Choroid plexus epithelial cell (primary cell): ENCODE results near the gene CHD3.

Experiments used
- DNase-seq: peaks from one replicate; pipeline ENCODE4 v3.0.0-alpha.2; 2010; ENCODE audit warnings: low read depth
- H3K4me3 ChIP-seq: 2 replicates; pipeline ENCODE4 v1.5.1; 2011; ENCODE audit warnings: low read depth, mild to moderate bottlenecking, control low read depth, low read length, moderate library complexity
- CTCF ChIP-seq: conservative IDR thresholded peaks from 2 replicates; pipeline ENCODE4 v1.5.1; 2011; ENCODE audit warnings: low read depth, mild to moderate bottlenecking, control low read depth, inconsistent platforms, low read length, moderate library complexity

The CHD3 gene

GRCh38 chr17:7888184-7888920, at the start of gene CHD3:
TSS of gene CHD3 (plus strand) at chr17:7888789. CDS start at chr17:7889001, 212 bp downstream.
- peak; percentile 50 for DNase-seq
- no peak for TF ChIP-seq CTCF

DNA sequence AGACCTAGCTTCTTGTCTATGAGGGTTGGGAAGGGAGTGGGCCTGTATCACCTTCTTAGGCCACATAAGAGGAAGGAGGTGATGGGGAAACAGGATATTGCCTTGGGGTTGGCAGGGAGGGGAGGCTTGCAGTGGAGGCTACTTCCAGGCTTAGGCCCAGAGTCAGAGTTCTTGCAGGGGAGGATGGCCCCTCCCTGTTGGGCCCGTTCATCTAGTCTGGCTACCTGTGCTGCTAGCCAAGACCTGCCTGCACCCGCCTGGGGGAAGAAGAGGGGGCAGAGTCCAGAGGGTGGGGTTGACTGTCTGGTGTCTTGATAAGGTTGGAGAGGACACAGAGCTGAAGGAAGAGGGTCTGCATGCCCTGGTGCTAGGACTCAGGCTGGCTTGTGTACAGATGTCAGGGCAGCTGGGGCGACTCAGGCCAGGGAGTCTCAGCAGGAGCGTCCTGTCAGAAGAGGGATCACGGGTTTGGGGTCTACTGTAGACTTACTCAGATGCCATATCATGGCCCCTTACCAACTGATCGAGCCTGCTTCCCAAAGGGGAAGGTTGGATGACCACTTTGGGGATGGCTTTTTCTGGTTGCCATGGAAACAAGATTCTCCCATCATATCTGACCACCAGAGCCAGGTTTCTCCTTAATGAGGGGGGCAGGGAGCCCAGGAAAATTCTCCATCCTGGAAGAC, 49.3 kb upstream of the CHD3 start:
- no peak for DNase-seq
- no peak for TF ChIP-seq CTCF
- peak overlapping the region; percentile 53 for H3K4me3 ChIP-seq

More at GRCh38 chr17:7888184-7888920, at the start of gene CHD3:
- peak within 1 kb of the TSS; percentile 58 for H3K4me3 ChIP-seq

- DNase-seq, result peak; percentile 70
- TF ChIP-seq CTCF, result no peak
- no peak overlapping the region for H3K4me3 ChIP-seq
These were observed 48.7 kb upstream of the CHD3 start for GRCh38 chr17:7839876-7840261.

GRCh38 chr17:7840441-7840840, 48.1 kb upstream of the CHD3 start:
- H3K4me3 ChIP-seq, result no peak overlapping the region
- no peak for DNase-seq
- TF ChIP-seq CTCF, result no peak

- H3K4me3 ChIP-seq, result no peak overlapping the region
- TF ChIP-seq CTCF, result no peak
- no peak for DNase-seq
These were observed 47.7 kb upstream of the CHD3 start for GRCh38 chr17:7840875-7841274.

DNA sequence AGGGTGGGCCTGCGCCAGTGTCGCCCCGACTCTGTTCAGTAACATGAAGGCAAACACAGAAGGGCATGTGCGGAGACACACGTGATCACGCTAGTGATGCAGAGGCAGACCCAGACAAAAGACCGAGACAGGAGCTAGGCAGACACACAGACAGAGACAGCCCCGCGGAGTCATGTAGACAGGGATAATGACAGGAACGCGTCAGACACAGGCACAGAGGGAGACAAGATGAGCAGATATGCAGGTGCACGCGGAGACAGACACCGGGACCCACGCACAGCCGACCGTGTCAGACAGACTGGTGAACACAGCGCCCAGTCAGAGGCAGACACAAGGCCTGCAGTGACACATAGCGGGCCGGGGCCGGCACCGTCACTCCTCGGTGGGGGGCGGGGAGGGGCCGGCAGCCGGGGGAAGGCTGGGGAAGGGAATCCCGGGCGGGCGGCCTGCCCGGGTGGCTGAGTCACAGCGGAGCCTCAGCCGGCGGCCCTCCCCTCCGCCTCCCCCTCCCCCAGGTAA, 47.1 kb upstream of the CHD3 start:
- TF ChIP-seq CTCF, result no peak
- H3K4me3 ChIP-seq, result peak overlapping the region; percentile 81
- DNase-seq, result peak; percentile 92
